ENCODE results near the gene XYLB.

Gene XYLB

GRCh38 chr3:38325256-38325655 lies 21.3 kb upstream of the XYLB start:
- DNase-seq = no peak

- no peak for DNase-seq
These were observed 19.1 kb upstream of the XYLB start for GRCh38 chr3:38327335-38328009.

DNA sequence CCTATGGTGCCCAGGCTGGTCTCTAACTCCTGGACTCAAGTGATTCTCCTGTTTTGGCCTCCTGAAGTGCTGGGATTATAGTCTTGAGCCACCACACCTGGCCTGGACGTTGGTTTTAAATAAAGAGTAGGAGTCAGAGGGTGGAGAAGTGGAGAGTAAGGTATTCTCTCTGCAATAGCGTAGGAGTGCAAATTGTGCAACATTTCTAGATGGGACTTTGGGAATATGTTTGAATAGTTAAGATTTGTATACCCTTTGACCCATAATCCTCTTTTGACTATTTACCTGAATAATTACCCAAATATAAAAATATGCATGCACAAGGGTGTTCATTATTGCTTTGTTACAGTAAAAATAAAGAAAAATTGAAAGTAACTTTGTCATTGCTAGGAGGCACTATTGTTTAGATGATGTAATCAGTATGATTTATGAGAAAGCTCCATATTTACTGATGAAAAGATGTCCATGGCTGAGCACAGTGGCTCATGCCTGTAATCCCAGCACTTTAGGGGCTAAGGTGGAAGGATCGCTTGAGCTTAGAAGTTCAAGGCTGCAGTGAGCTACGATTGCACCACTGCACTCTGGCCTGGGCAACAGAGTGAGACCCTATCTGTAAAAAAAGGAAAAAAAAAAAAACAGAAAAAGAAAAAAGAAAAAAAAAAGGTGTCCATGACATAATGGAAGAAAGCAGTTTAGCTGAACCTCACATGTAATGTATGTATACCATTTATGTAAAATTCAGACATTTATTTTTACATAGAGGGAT lies 15.1 kb upstream of the XYLB start:
- DNase-seq = no peak

- no peak for DNase-seq
These were observed 14.4 kb upstream of the XYLB start for GRCh38 chr3:38332201-38332600.

DNA sequence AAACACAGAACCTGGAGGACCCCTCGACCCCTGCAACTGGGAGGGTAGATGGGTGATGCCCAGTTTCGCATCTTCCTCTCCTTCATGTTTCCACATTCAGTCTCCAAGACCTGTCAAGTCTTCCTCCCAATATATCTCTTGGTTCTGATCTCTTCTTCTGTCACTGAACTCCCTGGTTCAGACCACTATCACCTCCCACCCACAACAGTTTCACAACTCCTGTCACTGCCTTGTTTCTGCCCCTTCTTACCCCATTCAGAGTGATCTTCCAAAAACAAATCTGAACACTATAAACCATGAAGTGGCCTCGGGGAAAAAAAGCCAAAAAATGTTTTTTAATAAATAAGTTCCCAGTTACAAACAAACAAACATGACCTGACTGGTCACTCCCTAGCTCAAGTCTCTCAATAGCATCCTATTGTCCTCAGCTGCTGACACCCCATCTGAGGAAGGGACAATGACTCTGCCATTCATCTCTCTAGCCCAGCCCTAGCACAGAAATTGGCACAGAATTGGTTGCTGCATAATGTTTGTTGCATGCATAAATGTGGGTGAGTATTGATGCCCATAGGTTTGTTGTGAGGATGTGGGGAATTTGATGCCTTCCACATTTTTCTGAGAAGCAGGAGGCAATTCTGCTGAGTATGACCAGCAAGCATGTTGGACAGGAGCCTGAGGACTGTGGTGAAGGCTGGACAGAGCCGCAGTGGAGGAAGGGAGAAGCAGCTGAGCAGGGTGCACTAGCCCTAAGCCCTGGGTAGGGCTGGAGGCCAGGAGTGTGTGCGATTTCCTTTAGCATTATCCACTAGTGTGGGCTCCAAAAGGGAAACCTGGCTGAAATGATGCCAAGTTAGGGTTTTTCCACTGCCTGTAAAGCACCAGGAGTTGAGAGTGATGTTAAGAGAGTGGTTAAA lies 12.2 kb upstream of the XYLB start:
- no peak for DNase-seq

DNA sequence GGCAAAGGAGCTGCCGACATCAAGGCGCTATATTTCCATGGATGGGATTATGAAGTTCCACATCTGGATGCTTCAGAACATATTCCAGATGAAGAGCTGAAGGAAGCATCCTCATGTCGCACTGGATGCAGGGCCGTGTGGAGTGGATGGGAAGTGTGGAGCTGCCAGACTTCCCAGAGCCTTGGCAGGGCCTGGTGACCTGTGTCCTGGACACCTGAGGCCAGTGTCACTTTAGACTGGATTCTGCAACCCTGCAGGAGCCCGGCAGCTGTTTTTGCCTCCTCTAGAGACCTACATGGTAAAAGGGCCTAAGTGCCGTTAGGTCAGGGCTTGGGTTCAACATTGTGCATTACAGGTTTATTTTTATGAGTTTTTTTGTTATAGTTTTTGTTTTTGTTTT lies 11.3 kb upstream of the XYLB start:
- no peak for DNase-seq

- no peak for DNase-seq
These were observed 8.9 kb upstream of the XYLB start for GRCh38 chr3:38337703-38338102.

- DNase-seq = no peak
These were observed 2.6 kb upstream of the XYLB start for GRCh38 chr3:38343797-38344594.

- no peak for DNase-seq
These were observed 552 bp upstream of the XYLB start for GRCh38 chr3:38345879-38346586.

GRCh38 chr3:38347421-38348200 lies 1.0 kb downstream of the XYLB start:
- DNase-seq = no peak

- no peak for DNase-seq
These were observed 2.3 kb downstream of the XYLB start for GRCh38 chr3:38348903-38349302.

- no peak for DNase-seq
These were observed 3.2 kb downstream of the XYLB start for GRCh38 chr3:38349684-38350359.

- no peak for DNase-seq
These were observed 6.6 kb downstream of the XYLB start for GRCh38 chr3:38353151-38353550.

DNA sequence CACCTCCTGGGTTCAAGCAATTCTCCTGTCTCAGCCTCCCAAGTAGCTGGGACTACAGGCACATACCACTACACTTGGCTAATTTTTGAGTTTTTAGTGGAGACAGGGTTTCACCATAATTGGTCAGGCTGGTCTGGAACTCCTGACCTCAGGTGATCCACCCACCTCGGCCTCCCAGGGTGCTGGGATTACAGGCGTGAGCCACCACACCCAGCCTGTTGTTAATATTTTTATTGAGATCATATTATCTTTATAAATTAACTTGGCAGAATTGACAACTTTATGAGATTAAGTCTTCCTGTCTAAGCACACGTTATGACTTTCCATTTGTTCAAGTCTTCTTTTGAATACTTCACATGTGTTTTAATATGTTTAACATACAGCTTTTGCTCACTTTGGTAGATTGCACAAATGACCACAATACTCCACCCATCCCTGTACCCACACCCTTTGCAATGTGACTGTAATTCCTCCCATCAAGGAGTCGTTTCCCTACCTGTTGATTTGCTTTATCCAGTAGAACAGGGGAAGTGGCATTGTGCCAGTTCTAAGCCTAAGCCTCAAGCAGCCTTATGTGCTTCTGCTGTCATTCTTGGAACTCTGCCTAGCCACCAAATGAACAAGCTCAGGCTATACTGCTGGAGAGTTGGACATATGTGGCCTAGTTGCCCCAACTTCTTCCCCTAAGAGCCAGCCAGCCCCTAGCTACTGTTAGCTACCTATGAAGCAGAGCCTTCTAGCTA lies 8.2 kb downstream of the XYLB start:
- no peak for DNase-seq

DNA sequence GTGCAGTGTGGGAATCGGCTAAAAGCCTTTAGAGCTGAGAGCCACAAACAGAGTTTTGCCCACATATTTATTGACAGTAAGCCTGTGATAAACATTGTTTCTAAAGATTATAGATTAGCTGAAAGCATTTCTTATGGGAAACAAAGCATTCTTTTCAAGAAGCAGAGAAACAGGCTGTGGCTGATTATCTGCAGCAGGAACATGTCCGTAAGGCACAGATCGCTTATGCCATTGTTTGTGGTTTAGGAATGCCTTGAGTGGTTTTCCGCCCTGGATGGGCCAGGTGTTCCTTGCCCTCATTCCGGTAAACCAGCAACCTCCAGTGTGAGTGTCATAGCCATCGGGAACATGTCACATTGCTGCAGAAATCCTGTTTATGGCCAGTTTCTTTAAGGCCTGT lies 12.5 kb downstream of the XYLB start:
- no peak for DNase-seq

GRCh38 chr3:38360345-38360744 lies 13.8 kb downstream of the XYLB start:
- no peak for DNase-seq

- no peak for DNase-seq
These were observed 14.9 kb downstream of the XYLB start for GRCh38 chr3:38361496-38361895.

- DNase-seq = no peak
These were observed 16.2 kb downstream of the XYLB start for GRCh38 chr3:38362825-38363224.

DNA sequence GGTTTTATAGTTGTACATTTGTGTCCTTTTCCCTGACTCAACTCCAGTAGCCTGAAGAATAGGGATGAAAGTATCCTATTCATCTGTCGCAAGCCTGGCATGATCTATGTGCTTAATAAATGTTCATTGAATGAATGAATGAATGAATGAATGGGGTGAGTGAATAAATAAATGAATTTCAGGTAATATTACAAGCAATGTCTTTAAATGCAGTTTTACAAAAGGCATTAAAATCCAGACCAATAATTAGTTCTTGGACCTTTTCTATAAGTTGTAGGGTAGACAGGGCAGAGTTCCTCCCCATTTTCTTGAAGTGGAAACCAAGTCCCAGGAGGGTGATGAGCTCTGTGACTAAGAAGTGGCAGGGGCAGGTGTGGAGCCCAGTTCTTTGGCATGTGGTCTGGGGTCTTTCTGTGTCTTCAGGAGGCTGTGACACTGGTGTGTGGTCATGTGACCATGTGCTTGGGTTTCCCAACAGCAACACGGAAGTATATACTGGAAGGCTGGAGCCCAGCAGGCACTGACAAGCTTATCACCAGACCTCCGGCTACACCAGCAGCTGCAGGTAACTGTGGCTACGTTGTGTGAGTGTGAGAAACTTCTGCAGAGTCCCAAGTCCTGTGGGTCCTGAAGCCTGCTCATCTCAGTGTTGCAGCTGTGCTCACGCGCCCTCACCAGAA lies 18.3 kb downstream of the XYLB start:
- DNase-seq = no peak

Measured in NCI-H2227 treated with DMSO at 0.1 percent for 48 hours (cell line).